HepG2 (cell line): ENCODE results near the gene DICER1. TPM values are rescaled to one million over a fixed set of nuclear protein-coding genes. Genes with fewer than 3 reads are reported as not detected.

ENCODE experiments used
- CREM ChIP-seq, 2 experiments: sonication (generic) in 1 of 2; formaldehyde crosslinking in 1 of 2; IDR thresholded peaks; 2 replicates each; pipeline versions ENCODE4 v1.4.0 to v1.6.1; 2016 to 2020; ENCODE audit warnings: antibody characterized with exemption in 1 of 2, mild to moderate bottlenecking in 1 of 2, missing genetic modification reagents in 1 of 2
- EHMT2 ChIP-seq: fragments of 200-600 bp; sonication (generic); IDR thresholded peaks from 2 replicates; pipeline ENCODE4 v1.7.0; 2017; ENCODE audit warnings: antibody characterized with exemption, low read depth, low read length, borderline replicate concordance
- NFKB2 ChIP-seq: sonication (generic); formaldehyde crosslinking; IDR thresholded peaks from 2 replicates; pipeline ENCODE4 v1.4.0; 2020; ENCODE audit warnings: missing genetic modification reagents, borderline replicate concordance
- PHF21A ChIP-seq: sonication (generic); formaldehyde crosslinking; IDR thresholded peaks from 2 replicates; pipeline ENCODE4 v1.5.0; 2020; ENCODE audit warnings: mild to moderate bottlenecking, missing genetic modification reagents
- RFXANK ChIP-seq: IDR thresholded peaks from 2 replicates; pipeline ENCODE4 v1.6.1; 2016
- SOX13 ChIP-seq, 3 experiments: fragments of 450-650 bp in 1 of 3; sonication (generic) in 1 of 3; formaldehyde crosslinking in 1 of 3; IDR thresholded peaks in 2 of 3; conservative IDR thresholded peaks in 1 of 3; 2 replicates each; pipeline versions ENCODE4 v1.5.0 to v1.6.1; 2016 to 2020; ENCODE audit warnings: antibody characterized with exemption in 1 of 3, mild to moderate bottlenecking in 1 of 3, missing compliant biosample characterization in 1 of 3, missing genetic modification reagents in 1 of 3, moderate library complexity in 1 of 3
- SYNCRIP ChIP-seq: fragments of 200-400 bp; formaldehyde crosslinking; IDR thresholded peaks from 2 replicates; pipeline ENCODE4 v1.6.1; 2018; ENCODE audit warnings: mild to moderate bottlenecking, low read depth, low read length; ENCODE audit not compliant: insufficient read depth
- TP53 ChIP-seq: sonication (generic); formaldehyde crosslinking; conservative IDR thresholded peaks from 2 replicates; pipeline ENCODE4 v1.4.0; 2020; ENCODE audit warnings: missing genetic modification reagents
- ZNF121 ChIP-seq: sonication (generic); formaldehyde crosslinking; IDR thresholded peaks from 2 replicates; pipeline ENCODE4 v1.5.0; 2020; ENCODE audit warnings: mild to moderate bottlenecking, missing genetic modification reagents
- ZNF292 ChIP-seq: sonication (generic); formaldehyde crosslinking; IDR thresholded peaks from 2 replicates; pipeline ENCODE4 v1.8.1; 2022; ENCODE audit warnings: mild to moderate bottlenecking, low read depth, missing genetic modification reagents, borderline replicate concordance
- ZNF678 ChIP-seq: sonication (generic); formaldehyde crosslinking; IDR thresholded peaks from 2 replicates; pipeline ENCODE4 v1.4.0; 2020; ENCODE audit warnings: mild to moderate bottlenecking, missing genetic modification reagents
- ZSCAN31 ChIP-seq: sonication (generic); formaldehyde crosslinking; IDR thresholded peaks from 2 replicates; pipeline ENCODE4 v1.5.0; 2020; ENCODE audit warnings: low read depth, mild to moderate bottlenecking, missing genetic modification reagents
- polyA plus RNA-seq, 8 experiments: library from polyadenylated mRNA; depleted of rRNA in 3 of 8; stranded (reverse) in 7 of 8; unstranded in 1 of 8; fragments of >200 nt; fragmentation: Illumina TruSeq in 4 of 8; extraction: Trizol in 4 of 8; gene quantifications; 2 replicates each; pipeline versions ENCODE4 v1.2.1 to v1.2.3, GENCODE V29; 2011 to 2016; ENCODE audit warnings: low read depth in 4 of 8, missing spikeins in 1 of 8, mixed read lengths in 1 of 8; ENCODE audit not compliant: insufficient read depth in 1 of 8
- total RNA-seq, 5 experiments: library from RNA; depleted of rRNA; stranded (reverse); fragments of >200 nt; fragmentation: Illumina TruSeq; extraction: Trizol; gene quantifications; 2 replicates each; pipeline ENCODE4 v1.2.3, GENCODE V29; 2016; ENCODE audit warnings: low read depth in 1 of 5
- TF ChIP-seq, protein P1 (sequence below): sonication (generic); formaldehyde crosslinking; IDR thresholded peaks from 2 replicates; pipeline ENCODE4 v1.5.1; 2020; ENCODE audit warnings: mild to moderate bottlenecking, missing genetic modification reagents, borderline replicate concordance
- TF ChIP-seq, protein P2 (sequence below): sonication (generic); formaldehyde crosslinking; IDR thresholded peaks from 2 replicates; pipeline ENCODE4 v1.4.0; 2020; ENCODE audit warnings: missing genetic modification reagents, low read depth, mild to moderate bottlenecking, borderline replicate concordance
- TF ChIP-seq, protein P3 (sequence below): fragments of 450-650 bp; IDR thresholded peaks from 2 replicates; pipeline ENCODE4 v1.6.1; 2016
- TF ChIP-seq, protein P4 (sequence below): sonication (generic); formaldehyde crosslinking; IDR thresholded peaks from 2 replicates; pipeline ENCODE4 v1.9.0; 2021; ENCODE audit warnings: missing genetic modification reagents, borderline replicate concordance
- TF ChIP-seq, protein P5 (sequence below): sonication (generic); formaldehyde crosslinking; IDR thresholded peaks from 2 replicates; pipeline ENCODE4 v1.4.0; 2020; ENCODE audit warnings: missing genetic modification reagents, borderline replicate concordance
- TF ChIP-seq, protein P6 (sequence below): IDR thresholded peaks from 2 replicates; pipeline ENCODE4 v1.6.1; 2016; ENCODE audit warnings: mild to moderate bottlenecking, missing biosample characterization, missing genetic modification reagents

Gene DICER1
- total and polyA plus RNA-seq, 2 of the 13 experiments (the other 11 are each of a cell fraction or from before 2014, with no cell fraction given): 31.8 to 61.9 TPM

DNA sequence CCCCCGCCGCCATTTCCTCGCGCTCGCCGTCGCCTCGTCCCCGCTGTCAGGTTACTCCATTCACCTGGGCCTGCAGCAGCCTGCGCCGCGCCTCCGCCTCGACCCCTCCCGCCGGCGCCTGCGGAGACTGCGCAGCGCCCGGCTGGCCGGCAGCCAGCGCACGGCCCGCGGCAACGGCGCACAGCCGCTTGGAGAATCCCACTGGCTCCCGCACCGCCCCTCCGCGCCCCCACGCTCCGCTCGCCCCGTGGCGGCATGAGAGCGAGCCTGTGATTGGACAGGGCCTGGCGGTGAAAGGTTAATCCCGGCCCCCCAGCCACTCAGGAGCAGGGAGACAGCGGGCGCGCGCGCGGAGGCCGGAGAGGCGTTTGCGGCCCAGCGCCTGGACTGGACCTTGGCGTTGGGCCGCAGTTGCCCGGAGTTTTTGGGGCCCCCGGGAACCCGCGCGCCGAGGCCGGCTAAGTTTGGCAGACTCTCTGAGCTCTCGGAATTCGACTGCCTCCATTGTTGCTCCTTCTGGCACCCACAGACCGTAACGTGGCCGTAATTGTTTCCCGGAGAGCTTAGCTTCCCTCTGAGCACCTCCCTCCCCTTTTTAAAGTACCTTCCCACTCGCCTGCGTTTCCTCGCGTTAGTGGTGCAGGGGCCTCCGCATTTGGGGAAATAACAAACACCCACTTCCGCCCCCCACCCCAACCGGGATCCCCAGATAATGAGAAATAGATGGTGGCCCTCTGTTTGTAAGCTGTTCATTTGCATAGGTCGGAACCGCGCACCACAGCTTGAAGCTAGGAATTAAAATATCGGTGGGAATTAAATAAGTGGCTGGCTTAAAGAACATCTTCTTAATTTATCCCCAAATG, at the start of gene DICER1 (continued):
- TF ChIP-seq NFKB2: no peak
- 0 out of 2 replicates have a peak, but pooled peaks have one; percentile 5 for TF ChIP-seq ZNF292 (CRISPR knock-in tag)
- TF ChIP-seq, protein P1, sequence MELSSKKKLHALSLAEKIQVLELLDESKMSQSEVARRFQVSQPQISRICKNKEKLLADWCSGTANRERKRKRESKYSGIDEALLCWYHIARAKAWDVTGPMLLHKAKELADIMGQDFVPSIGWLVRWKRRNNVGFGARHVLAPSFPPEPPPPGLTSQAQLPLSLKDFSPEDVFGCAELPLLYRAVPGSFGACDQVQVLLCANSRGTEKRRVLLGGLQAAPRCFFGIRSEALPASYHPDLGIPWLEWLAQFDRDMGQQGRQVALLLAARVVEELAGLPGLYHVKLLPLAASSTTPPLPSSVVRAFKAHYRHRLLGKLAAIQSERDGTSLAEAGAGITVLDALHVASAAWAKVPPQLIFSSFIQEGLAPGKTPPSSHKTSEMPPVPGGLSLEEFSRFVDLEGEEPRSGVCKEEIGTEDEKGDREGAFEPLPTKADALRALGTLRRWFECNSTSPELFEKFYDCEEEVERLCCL (CRISPR knock-in tag): 0 out of 2 replicates have a peak, but pooled peaks have one; percentile 24
- TF ChIP-seq SYNCRIP: no peak
- TF ChIP-seq, protein P2, sequence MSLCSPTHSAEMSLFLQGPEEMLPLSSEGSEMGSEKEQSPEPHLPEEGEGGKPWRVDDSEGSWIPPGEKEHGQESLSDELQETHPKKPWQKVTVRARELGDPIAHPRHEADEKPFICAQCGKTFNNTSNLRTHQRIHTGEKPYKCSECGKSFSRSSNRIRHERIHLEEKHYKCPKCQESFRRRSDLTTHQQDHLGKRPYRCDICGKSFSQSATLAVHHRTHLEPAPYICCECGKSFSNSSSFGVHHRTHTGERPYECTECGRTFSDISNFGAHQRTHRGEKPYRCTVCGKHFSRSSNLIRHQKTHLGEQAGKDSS (CRISPR knock-in tag): no peak
- TF ChIP-seq ZSCAN31 (CRISPR knock-in tag): peak; percentile 62
- TF ChIP-seq, protein P3, sequence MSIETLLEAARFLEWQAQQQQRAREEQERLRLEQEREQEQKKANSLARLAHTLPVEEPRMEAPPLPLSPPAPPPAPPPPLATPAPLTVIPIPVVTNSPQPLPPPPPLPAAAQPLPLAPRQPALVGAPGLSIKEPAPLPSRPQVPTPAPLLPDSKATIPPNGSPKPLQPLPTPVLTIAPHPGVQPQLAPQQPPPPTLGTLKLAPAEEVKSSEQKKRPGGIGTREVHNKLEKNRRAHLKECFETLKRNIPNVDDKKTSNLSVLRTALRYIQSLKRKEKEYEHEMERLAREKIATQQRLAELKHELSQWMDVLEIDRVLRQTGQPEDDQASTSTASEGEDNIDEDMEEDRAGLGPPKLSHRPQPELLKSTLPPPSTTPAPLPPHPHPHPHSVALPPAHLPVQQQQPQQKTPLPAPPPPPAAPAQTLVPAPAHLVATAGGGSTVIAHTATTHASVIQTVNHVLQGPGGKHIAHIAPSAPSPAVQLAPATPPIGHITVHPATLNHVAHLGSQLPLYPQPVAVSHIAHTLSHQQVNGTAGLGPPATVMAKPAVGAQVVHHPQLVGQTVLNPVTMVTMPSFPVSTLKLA: no peak
- no peak for TF ChIP-seq RFXANK (CRISPR knock-in tag)
- TF ChIP-seq EHMT2: no peak
- TF ChIP-seq, protein P4, sequence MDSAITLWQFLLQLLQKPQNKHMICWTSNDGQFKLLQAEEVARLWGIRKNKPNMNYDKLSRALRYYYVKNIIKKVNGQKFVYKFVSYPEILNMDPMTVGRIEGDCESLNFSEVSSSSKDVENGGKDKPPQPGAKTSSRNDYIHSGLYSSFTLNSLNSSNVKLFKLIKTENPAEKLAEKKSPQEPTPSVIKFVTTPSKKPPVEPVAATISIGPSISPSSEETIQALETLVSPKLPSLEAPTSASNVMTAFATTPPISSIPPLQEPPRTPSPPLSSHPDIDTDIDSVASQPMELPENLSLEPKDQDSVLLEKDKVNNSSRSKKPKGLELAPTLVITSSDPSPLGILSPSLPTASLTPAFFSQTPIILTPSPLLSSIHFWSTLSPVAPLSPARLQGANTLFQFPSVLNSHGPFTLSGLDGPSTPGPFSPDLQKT (CRISPR knock-in tag): no peak
- TF ChIP-seq, protein P5, sequence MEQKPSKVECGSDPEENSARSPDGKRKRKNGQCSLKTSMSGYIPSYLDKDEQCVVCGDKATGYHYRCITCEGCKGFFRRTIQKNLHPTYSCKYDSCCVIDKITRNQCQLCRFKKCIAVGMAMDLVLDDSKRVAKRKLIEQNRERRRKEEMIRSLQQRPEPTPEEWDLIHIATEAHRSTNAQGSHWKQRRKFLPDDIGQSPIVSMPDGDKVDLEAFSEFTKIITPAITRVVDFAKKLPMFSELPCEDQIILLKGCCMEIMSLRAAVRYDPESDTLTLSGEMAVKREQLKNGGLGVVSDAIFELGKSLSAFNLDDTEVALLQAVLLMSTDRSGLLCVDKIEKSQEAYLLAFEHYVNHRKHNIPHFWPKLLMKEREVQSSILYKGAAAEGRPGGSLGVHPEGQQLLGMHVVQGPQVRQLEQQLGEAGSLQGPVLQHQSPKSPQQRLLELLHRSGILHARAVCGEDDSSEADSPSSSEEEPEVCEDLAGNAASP (CRISPR knock-in tag): no peak; the same call in 1 of the 2 replicates
- TF ChIP-seq PHF21A (CRISPR knock-in tag): peak; percentile 54; the same call in 1 of the 2 replicates
- TF ChIP-seq TP53 (CRISPR knock-in tag): no peak
- no peak for TF ChIP-seq SOX13 (IDR thresholded peaks at IDR 0.05)
- TF ChIP-seq SOX13 (CRISPR knock-in tag; conservative IDR thresholded peaks at IDR 0.05 in 1 of 2, IDR thresholded peaks at IDR 0.05 in 1 of 2): no peak
- TF ChIP-seq ZNF121 (CRISPR knock-in tag): 0 out of 2 replicates have a peak, but pooled peaks have one; percentile 10
- no peak for TF ChIP-seq CREM (IDR thresholded peaks at IDR 0.05)
- TF ChIP-seq CREM (CRISPR knock-in tag; IDR thresholded peaks at IDR 0.05): peak; percentile 10; the same call in 1 of the 2 replicates
- TF ChIP-seq, protein P6, sequence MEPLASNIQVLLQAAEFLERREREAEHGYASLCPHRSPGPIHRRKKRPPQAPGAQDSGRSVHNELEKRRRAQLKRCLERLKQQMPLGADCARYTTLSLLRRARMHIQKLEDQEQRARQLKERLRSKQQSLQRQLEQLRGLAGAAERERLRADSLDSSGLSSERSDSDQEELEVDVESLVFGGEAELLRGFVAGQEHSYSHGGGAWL (CRISPR knock-in tag): peak; percentile 61; the same call in 1 of the 2 replicates
- TF ChIP-seq ZNF678 (CRISPR knock-in tag): no peak
